GM12864 (cell line): ENCODE results near the gene RNF220.

Experiments used
- DNase-seq: peaks from one replicate; pipeline ENCODE4 v3.0.0-alpha.2; 2011; ENCODE audit warnings: low read depth
- H3K4me3 ChIP-seq: 2 replicates; pipeline ENCODE4 v1.5.1; 2011; ENCODE audit warnings: mild to moderate bottlenecking, low read depth, low read length, control low read depth
- CTCF ChIP-seq: IDR thresholded peaks from 2 replicates; pipeline ENCODE4 v1.5.1; 2011; ENCODE audit warnings: low read depth, mild to moderate bottlenecking, moderate library complexity, low read length, control low read depth, inconsistent platforms; ENCODE audit errors: missing control alignments

Gene RNF220

GRCh38 chr1:44367944-44368343 lies 37.1 kb upstream of the RNF220 start:
- DNase-seq: no peak
- no peak overlapping the region for H3K4me3 ChIP-seq
- TF ChIP-seq CTCF: no peak

GRCh38 chr1:44368471-44369151 lies 36.4 kb upstream of the RNF220 start:
- no peak overlapping the region for H3K4me3 ChIP-seq
- no peak for DNase-seq
- TF ChIP-seq CTCF: no peak

GRCh38 chr1:44371206-44371605 lies 33.8 kb upstream of the RNF220 start:
- DNase-seq: no peak
- no peak for TF ChIP-seq CTCF
- H3K4me3 ChIP-seq: no peak overlapping the region

DNA sequence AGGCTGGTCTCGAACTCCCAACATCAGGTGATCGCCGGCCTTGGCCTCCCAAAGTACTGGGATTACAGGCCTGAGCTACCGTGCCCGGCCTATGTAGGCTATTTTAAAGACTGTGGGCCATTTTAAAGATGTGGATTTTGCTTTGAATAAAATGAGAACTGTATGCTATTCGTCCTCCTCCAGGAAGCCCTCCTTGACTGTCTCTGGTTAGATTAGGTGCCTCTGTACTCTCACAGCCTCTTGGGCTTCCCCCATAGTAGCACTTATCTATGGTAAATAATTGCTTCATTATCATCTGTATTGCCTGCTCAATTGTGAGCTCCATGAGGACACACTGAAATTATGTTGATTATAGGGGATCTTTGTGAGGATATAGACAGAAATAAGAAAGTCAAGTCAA lies 29.5 kb upstream of the RNF220 start:
- no peak overlapping the region for H3K4me3 ChIP-seq
- DNase-seq: no peak
- TF ChIP-seq CTCF: no peak

DNA sequence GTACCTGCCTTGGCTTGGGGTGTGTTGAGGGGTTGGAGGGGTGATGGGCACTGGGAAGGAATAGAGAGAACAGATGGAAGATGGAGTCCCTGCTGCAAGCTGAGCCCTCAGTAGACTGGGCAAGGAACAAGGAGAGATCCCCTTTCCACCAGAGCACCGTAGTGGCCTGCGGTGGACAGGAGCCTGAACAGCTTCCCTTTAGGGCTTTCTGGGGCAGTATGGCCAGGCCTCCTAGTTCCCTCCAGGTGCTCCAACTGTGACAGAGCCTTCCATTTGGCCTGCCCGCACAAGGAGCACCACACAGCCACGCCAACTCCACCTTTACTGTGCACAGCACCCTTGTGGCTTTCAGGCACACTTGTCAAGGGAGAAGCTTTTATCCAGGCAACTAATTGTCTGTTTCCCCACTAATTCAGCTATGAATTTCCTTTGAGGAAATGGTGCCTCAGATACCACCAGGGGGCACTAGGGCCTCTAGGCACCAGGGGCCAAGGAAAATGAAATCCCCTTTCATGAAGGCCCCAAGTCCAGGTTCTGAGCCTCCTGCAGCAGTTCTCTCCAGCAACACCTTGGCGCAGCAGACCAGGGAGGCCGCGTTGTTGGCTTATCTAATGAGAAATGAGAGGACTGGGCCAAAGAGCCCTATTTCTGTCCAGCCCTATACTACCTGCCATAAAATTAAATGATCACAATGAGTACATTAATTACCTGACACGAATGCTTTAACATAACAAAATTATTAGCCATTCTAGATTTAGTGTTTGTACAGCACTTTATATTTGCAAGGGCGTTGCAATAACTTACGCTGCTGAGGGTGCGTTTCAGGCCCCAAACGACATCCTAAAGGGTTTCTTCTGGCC lies 26.9 kb upstream of the RNF220 start:
- peak; percentile 74 for TF ChIP-seq CTCF
- no peak for DNase-seq

GRCh38 chr1:44380666-44381177 lies 24.3 kb upstream of the RNF220 start:
- no peak overlapping the region for H3K4me3 ChIP-seq
- TF ChIP-seq CTCF: no peak
- no peak for DNase-seq

More for the DNA sequence above, 26.9 kb upstream of the RNF220 start:
- H3K4me3 ChIP-seq: no peak overlapping the region
